DMS53 (cell line): ENCODE measurements around the gene DBNDD2.

ENCODE experiments used
- DNase-seq: peaks from one replicate; lab custom pipeline; 2025; lab: John Stamatoyannopoulos, UW

The DBNDD2 gene

DNA sequence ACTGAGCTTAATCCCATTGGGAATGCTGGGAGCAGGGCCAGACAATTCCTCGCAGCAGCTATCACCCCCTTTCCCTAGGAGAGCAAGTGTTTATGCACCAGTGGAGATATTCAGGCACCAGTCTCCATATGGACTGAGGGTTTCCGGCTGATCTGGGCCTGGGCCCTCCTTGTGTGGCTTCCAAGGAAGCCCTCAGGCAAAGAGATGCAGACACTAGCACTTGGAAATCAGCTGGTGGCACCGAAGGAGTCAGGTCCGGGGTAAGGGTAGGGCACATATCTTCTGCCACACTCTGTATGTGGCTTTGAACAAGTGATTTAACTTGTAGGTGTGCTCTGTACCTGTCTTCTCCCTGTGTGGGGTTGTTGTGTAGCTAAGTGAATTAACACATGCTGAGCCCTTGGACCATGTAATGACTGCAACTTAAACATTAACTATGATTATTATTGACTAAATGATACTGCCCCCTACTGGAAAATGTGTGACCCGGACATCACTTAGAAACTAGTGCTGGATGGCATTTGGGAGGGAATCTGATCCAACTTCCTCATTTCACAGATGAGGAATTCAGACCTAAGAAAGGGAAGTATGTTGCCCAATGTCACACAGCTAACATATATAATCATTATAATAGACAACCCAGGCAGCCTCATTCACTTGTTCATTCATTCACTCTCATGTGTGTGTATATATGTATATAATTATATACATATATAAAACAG is 42.2 kb downstream of the DBNDD2 start:
- DNase-seq: peak; percentile 84

DNA sequence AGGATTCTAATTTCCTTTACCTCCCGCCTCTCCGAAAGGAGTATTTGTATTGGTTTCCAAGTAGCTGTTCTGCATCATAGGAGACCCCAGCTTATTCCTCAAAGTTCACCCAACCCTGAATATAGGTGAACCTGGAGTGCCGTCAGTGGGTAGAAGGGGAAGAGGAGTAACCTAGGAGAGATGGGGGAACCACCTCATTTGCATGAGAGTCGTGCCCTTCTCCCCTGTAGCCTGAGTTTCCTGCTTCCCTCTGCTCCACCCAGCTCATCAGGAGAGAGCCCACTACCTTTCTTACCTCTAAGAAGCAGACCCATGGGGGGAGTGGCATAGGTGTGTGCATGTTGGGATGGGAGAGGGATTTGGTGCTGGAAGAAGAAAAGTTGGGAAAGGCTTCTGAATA is 44.1 kb downstream of the DBNDD2 start:
- DNase-seq: no peak

DNA sequence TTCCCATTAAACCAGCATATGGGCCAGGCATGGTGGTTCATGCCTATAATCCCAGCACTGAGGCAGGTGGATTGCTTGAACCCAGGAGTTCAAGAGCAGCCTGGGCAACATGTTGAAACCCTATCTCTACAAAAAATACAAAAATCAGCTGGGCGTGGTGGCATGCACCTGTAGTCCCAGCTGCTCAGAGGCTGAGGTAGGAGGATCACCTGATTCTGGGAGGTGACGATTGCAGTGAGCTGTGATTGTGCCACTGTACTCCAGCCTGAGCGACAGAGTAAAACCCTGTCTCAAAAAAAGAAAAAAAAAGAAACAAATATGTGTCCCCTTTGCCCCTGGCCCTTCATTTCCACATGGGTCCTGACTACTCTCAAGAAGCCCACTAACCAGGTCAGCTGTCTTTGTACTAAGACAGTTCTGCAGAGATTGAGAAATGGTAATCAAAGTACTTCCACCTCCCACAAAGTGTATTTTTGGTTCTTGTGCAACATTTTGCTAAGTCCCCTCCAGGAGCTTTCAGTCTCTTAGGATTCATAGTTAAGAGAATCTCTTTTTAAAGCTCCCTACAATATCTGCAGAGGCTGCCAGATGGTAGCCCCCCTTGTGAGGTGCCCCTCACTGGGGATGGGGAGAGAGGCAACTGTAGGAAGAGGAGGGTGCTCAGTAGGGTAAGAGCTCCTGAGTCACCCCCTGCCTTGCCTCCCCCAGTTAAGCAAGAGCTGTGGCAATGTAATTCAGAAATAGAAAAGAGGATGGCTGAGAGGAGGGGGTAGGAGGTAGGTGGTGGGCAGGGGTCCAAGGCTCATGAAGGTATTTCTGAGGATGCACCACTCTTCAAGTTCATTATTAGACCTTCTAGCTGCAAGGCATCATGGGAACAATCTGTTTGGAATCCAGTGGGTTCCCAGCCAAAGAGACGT is 44.9 kb downstream of the DBNDD2 start:
- DNase-seq: no peak

GRCh38 chr20:45456632-45457031 is 48.5 kb downstream of the DBNDD2 start:
- peak; percentile 92 for DNase-seq

GRCh38 chr20:45459606-45460005 is 51.5 kb downstream of the DBNDD2 start:
- DNase-seq: peak; percentile 44
